HL-60 (cell line): ENCODE data around the gene KRTAP5-11.
"Not testable (repeated sequence)": the region's sequence is repeated elsewhere in the genome, so short reads cannot be mapped to it uniquely, and the experiment has no call there.

Experiments used
- DNase-seq, 2 experiments: peaks; one replicate each; pipeline ENCODE4 v3.0.0-alpha.2; 2010 to 2020; ENCODE audit warnings: low read depth in 1 of 2, low spot score in 1 of 2
- H3K27ac ChIP-seq: fragments of 250-450 bp; sonication (Bioruptor Pico); replicated peaks from 2 replicates; pipeline ENCODE4 v1.5.1; 2020; ENCODE audit warnings: mild to moderate bottlenecking, moderate library complexity
- H3K27me3 ChIP-seq: fragments of 250-450 bp; sonication (Bioruptor Pico); 2 replicates; pipeline ENCODE4 v1.5.1; 2021; ENCODE audit warnings: mild to moderate bottlenecking, moderate library complexity; ENCODE audit not compliant: insufficient read depth, poor library complexity, severe bottlenecking
- H3K4me3 ChIP-seq: replicated peaks from 2 replicates; pipeline ENCODE4 v1.5.1; 2011; ENCODE audit warnings: mild to moderate bottlenecking, control low read depth, low read length; ENCODE audit not compliant: insufficient read depth
- GABPA ChIP-seq: IDR thresholded peaks from 2 replicates; pipeline ENCODE4 v1.6.1; 2012; ENCODE audit warnings: low read depth
- POLR2AphosphoS5 ChIP-seq: IDR thresholded peaks from 2 replicates; pipeline ENCODE4 v1.6.1; 2012; ENCODE audit warnings: low read depth
- SPI1 ChIP-seq: IDR thresholded peaks from 2 replicates; pipeline ENCODE4 v1.6.1; 2012; ENCODE audit warnings: low read depth, mild to moderate bottlenecking, borderline replicate concordance
- TF ChIP-seq, protein P1 (sequence below): IDR thresholded peaks from one replicate; pipeline ENCODE4 v1.5.1; 2011; ENCODE audit warnings: low read length, control low read depth, inconsistent platforms; ENCODE audit not compliant: insufficient read depth
- TF ChIP-seq, protein P2 (sequence below): IDR thresholded peaks from 2 replicates; pipeline ENCODE4 v1.6.1; 2012; ENCODE audit warnings: low read depth; ENCODE audit not compliant: insufficient replicate concordance

Gene KRTAP5-11

DNA sequence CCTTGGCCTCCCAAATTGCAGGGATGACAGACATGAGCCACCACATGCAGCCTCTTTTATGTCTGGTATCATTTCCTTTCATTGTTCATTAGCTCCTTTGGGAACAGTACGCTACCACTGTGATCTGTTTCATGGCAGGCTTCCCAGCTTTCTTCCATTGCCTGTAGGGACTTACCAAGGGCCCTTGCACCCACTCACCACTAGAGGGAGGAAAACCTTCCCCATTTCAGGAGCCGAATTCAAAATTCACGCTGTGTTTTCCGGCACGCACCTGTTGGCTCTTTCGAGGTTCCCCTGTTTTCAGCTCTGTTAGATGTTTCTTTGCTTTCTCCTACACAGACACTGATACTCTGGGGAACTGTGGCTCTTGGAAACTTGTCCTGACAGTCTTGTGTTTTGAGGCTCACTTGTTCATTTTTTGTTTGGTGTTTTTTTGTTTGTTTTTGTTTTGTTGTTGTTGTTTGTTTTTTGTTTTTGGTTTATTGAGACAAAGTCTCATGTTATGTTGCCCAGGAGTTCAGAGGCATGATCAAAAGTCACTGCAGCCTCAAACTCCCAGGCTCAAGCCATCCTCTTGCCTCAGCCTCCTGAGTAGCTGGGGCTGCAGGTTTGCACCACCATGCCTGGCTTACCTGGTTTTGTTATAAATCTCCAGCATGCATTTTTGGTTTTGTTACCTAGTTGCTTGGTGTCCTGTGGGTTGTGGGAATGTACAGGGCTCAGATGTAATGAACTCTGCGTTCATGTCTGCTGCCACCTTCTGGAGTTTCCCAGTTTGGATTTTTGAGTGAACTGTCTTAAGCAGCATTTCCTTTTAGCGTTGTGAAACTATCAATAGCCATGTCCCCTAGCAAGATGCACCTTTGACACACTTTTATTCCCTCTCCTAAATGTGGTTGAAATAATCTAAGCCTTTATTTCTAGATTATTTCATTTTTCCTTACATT is 2.3 kb downstream of the KRTAP5-11 start:
- TF ChIP-seq, protein P1, sequence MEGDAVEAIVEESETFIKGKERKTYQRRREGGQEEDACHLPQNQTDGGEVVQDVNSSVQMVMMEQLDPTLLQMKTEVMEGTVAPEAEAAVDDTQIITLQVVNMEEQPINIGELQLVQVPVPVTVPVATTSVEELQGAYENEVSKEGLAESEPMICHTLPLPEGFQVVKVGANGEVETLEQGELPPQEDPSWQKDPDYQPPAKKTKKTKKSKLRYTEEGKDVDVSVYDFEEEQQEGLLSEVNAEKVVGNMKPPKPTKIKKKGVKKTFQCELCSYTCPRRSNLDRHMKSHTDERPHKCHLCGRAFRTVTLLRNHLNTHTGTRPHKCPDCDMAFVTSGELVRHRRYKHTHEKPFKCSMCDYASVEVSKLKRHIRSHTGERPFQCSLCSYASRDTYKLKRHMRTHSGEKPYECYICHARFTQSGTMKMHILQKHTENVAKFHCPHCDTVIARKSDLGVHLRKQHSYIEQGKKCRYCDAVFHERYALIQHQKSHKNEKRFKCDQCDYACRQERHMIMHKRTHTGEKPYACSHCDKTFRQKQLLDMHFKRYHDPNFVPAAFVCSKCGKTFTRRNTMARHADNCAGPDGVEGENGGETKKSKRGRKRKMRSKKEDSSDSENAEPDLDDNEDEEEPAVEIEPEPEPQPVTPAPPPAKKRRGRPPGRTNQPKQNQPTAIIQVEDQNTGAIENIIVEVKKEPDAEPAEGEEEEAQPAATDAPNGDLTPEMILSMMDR, result peak; percentile 53
- TF ChIP-seq SPI1, result no peak
- no peak overlapping the region for H3K27ac ChIP-seq
- peak; percentile 20 to 51 for DNase-seq
- no peaks in the 10 kb centered on the region for H3K27me3 ChIP-seq
- H3K4me3 ChIP-seq, result no peak overlapping the region

DNA sequence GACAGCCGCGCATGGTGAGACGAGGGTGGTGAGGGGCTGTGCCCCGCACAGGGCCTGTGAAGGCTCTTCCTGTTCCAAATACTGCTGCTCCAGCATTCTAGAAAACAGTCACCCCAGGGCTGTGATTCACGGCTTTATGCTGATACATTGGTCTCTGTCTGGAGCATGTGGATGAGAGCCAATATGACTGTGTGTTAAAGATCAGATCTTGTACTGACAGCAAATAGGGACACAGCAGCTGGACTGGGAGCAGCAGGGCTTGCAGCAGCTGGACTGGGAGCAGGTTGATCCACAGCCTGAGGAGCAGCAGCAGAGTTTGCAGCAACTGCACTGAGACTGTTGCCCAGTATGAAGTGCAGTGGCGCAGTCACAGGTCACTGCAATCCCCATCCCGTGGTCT is 3.2 kb downstream of the KRTAP5-11 start:
- H3K27ac ChIP-seq, result not testable (repeated sequence)

DNA sequence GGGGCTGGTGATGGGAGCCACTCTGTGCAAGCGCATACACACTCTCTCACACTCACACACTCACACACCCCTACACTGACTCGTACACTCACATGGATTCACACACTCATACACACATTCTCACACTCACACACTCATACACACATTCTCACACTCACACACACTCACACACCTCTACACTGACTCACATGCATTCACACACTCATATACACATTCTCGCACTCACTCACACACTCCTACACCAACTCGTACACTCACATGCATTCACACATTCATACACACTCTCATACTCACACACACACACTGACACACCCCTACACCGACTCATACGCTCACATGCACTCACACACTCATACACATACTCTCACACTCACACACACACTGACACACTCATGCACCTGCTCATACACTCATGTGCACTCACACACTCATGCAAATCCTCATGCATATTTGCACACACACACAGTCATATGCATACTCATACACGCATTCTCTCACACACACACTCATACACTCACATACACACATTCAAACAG is 5.1 kb downstream of the KRTAP5-11 start:
- DNase-seq, result no peak
- no peaks in the 10 kb centered on the region for H3K27me3 ChIP-seq
- H3K27ac ChIP-seq, result no peak overlapping the region
- TF ChIP-seq POLR2AphosphoS5, result no peak
- TF ChIP-seq, protein P1, result no peak
- TF ChIP-seq, protein P2, sequence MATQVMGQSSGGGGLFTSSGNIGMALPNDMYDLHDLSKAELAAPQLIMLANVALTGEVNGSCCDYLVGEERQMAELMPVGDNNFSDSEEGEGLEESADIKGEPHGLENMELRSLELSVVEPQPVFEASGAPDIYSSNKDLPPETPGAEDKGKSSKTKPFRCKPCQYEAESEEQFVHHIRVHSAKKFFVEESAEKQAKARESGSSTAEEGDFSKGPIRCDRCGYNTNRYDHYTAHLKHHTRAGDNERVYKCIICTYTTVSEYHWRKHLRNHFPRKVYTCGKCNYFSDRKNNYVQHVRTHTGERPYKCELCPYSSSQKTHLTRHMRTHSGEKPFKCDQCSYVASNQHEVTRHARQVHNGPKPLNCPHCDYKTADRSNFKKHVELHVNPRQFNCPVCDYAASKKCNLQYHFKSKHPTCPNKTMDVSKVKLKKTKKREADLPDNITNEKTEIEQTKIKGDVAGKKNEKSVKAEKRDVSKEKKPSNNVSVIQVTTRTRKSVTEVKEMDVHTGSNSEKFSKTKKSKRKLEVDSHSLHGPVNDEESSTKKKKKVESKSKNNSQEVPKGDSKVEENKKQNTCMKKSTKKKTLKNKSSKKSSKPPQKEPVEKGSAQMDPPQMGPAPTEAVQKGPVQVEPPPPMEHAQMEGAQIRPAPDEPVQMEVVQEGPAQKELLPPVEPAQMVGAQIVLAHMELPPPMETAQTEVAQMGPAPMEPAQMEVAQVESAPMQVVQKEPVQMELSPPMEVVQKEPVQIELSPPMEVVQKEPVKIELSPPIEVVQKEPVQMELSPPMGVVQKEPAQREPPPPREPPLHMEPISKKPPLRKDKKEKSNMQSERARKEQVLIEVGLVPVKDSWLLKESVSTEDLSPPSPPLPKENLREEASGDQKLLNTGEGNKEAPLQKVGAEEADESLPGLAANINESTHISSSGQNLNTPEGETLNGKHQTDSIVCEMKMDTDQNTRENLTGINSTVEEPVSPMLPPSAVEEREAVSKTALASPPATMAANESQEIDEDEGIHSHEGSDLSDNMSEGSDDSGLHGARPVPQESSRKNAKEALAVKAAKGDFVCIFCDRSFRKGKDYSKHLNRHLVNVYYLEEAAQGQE, result no peak
- TF ChIP-seq SPI1, result no peak
- TF ChIP-seq GABPA, result no peak
- H3K4me3 ChIP-seq, result no peak overlapping the region

More for the DNA sequence above, 3.2 kb downstream of the KRTAP5-11 start:
- not testable (repeated sequence) for DNase-seq, H3K4me3 ChIP-seq, H3K27me3 ChIP-seq

DNA sequence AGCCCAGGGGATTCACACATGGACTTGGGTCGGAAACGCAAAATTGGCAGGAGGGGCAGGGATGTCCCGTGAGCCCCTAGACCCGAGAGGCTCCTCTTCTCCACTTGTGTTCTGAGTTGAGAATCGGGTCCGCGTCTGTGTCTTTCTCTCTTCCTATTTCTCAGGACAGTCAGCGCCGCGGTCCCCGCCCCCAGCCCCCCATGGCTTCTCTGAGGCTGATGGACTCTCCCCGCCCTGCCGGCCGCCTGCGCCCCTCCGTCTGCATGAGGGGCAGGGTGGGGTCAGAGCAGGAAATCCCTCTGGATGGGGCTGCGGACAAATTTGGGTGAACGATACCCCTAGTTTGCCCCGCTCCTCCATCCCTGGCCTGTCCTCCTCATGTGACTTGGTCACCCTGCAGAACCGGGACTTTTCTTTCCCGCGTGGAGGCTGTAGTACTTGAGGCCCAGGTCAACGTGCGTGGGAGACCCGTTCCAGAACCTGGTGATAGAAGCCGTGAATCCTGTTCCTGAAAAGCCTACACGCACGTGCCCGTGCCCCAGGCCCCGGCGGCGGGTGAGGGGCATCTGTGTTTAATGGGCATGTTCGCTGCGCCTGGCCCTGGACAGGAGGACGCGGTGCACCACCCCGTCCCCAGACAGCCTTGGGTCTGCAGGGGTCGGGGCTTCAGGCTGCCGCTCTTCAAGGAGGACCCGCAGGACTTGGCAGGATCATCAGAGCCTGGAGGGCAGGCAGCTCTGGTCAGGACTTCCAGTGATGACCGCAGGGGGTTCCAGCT is 5.8 kb downstream of the KRTAP5-11 start:
- DNase-seq, H3K4me3 ChIP-seq, H3K27me3 ChIP-seq, H3K27ac ChIP-seq: not testable (repeated sequence)

DNA sequence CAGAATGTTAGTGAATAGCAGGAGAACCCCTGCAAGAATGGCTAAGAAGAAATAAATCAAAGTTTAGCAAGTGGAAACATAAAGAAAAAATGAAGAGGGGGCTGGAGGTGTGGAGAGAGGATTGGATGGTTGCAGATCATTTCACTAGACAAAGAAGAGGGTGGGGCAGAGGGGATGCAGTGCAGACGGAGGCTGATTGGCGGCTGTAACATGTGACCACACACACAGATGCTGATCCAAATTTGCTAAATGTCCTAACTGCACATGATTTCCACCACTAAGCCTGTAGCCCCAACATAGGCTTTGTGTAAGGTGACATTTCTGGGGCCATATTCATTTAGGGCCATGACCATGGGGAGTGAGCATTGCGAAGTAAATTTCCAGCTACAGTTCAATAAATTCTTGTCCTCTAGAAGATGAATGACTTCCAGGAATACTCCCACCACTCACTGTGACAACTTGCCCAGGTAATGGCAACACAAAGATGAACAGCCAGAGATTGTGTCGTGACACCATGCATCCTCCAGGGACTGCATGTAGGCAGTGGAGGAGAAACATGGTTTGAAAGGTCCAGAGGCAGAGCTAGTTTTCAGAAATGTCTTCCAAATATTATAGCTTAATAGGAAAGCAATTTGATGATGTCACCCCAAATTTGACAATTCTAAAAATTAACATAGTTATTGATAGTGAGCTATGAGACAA is 6.8 kb downstream of the KRTAP5-11 start:
- DNase-seq, result no peak
- no peaks in the 10 kb centered on the region for H3K27me3 ChIP-seq
- TF ChIP-seq POLR2AphosphoS5 (no peak), GABPA (no peak), SPI1 (no peak)
- TF ChIP-seq, protein P1, result no peak
- TF ChIP-seq, protein P2, result no peak

More for the DNA sequence above, 6.8 kb downstream of the KRTAP5-11 start:
- H3K27ac ChIP-seq, result no peak overlapping the region
- no peak overlapping the region for H3K4me3 ChIP-seq
